ENCODE data around the gene CPE. TPM values are rescaled to one million over a fixed set of nuclear protein-coding genes. Genes with fewer than 3 reads are reported as not detected.

The CPE gene
- total RNA-seq, 1 donor from 2014 or later: 63.6 TPM

DNA sequence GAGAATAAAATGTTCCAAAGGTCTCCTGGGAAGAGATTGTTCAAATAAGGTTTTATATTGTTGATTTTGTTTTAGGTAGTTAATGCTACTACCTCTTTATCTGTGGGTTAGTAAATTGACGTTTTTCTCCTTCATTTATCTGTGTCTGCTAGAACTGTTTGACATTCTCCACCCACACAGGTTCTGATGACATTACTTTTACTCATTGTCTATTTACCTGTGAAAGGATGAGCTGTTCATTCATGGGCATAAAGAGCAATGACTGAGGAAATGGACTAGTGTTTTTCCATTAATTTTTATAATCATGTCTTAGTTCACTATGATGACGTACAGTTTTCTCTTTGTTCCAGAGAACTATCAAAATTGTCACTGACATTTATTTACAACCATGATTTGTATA lies 75.6 kb downstream of the CPE start:
- no peaks in the 10 kb centered on the region for H3K9me3 ChIP-seq
- no peak overlapping the region for H3K27ac ChIP-seq
- H3K4me3 ChIP-seq: no peak overlapping the region
- H3K36me3 ChIP-seq: no peaks in the 10 kb centered on the region
- H3K27me3 ChIP-seq: no peaks in the 10 kb centered on the region
- H3K4me1 ChIP-seq: no peaks in the 10 kb centered on the region
- intact Hi-C loops (cut with DNase I): no loop called here
- TF ChIP-seq, protein P1, sequence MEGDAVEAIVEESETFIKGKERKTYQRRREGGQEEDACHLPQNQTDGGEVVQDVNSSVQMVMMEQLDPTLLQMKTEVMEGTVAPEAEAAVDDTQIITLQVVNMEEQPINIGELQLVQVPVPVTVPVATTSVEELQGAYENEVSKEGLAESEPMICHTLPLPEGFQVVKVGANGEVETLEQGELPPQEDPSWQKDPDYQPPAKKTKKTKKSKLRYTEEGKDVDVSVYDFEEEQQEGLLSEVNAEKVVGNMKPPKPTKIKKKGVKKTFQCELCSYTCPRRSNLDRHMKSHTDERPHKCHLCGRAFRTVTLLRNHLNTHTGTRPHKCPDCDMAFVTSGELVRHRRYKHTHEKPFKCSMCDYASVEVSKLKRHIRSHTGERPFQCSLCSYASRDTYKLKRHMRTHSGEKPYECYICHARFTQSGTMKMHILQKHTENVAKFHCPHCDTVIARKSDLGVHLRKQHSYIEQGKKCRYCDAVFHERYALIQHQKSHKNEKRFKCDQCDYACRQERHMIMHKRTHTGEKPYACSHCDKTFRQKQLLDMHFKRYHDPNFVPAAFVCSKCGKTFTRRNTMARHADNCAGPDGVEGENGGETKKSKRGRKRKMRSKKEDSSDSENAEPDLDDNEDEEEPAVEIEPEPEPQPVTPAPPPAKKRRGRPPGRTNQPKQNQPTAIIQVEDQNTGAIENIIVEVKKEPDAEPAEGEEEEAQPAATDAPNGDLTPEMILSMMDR (IDR thresholded peaks at IDR 0.05): no peak
- no peak for DNase-seq
- no peak for ATAC-seq

DNA sequence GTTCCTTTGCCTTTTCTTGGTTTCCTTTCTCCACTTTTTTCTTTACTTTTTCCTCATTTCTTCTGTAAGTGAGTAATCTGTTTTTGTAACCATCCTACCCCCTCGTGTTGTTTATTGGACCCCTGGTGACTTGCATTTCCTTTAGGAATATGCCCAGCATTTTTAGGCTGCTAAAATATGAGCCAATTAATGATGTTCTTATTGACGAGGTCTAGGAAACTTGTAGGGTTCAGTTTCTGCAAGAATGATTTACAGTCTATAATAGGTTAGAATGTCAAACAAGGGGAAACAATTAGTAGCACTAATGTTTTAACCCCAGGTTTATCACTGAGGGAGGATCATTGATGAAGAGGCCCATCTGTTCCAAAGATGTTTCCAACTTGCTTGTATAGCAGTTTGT lies 79.0 kb downstream of the CPE start:
- Histone ChIP-seq H3K9me3 (no peaks in the 10 kb centered on the region), H3K4me3 (no peak overlapping the region), H3K36me3 (no peaks in the 10 kb centered on the region), H3K4me1 (no peaks in the 10 kb centered on the region), H3K27me3 (no peaks in the 10 kb centered on the region), H3K27ac (no peak overlapping the region)
- no peak for DNase-seq
- ATAC-seq: no peak
- intact Hi-C loops (cut with DNase I): no loop called here
- TF ChIP-seq, protein P1 (IDR thresholded peaks at IDR 0.05): no peak

DNA sequence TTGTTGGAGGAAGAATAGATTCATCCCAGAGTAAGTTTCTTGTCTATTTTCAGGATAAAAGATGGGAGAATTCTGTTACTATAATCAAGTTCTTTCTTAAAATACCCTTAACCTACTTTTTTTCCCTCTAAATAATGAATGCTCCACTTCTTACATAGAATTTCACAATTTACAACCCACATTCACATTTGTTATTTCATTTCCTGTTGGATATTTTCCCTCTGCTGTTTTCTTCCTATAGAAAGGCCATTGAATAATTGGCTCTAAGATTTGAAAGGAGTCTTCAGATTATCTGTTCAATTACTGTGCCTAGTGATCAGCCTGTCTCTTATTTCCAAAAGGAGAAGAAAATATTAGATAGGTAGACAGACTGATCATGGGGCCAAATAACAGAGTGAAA lies 79.7 kb downstream of the CPE start:
- Histone ChIP-seq H3K27me3 (no peaks in the 10 kb centered on the region), H3K36me3 (no peaks in the 10 kb centered on the region), H3K9me3 (no peaks in the 10 kb centered on the region), H3K27ac (no peak overlapping the region), H3K4me3 (no peak overlapping the region), H3K4me1 (no peaks in the 10 kb centered on the region)
- DNase-seq: no peak
- TF ChIP-seq, protein P1 (IDR thresholded peaks at IDR 0.05): no peak
- no peak for ATAC-seq
- intact Hi-C loops (cut with DNase I): no loop called here

DNA sequence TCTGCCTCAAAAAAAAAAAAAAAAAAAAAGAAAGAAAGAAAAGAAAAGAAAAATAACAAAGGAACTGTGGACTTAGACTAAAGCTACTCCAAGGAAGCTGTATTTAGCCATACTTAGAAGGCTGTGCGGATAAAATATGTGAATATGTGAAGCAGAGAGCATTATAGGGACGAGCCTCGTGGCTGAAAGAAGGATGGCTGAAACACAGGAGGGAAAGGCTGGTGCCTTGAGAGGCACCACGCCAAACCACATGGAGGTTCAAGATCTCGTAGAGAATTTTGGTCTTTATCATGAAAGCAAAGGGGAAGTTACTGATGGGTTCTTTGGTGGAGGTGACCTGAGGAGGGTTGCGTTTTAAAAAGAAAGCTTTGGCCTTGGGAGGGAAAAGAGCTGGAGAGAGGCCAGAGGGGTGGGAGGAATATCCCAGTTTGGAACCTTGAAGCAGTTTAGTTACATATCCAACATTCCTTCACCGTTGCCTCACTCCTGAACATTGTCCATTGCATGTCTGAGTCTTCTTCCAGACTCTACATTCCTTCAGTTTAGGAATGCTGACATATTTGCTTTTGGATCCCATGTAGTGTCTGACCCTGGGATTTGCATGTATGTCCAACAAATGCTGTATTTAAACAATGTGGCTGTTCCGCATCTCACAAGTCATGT lies 82.5 kb downstream of the CPE start:
- intact Hi-C loops (cut with DNase I): loop anchor here (10.0 kb wide), 1 partner anchor 336 kb away; no protein-coding TSS in a partner anchor

GRCh38 chr4:165462009-165462408 lies 83.2 kb downstream of the CPE start:
- Histone ChIP-seq H3K36me3 (no peaks in the 10 kb centered on the region), H3K4me3 (no peak overlapping the region), H3K9me3 (no peaks in the 10 kb centered on the region), H3K27me3 (no peaks in the 10 kb centered on the region), H3K27ac (no peak overlapping the region), H3K4me1 (no peaks in the 10 kb centered on the region)
- TF ChIP-seq, protein P1 (IDR thresholded peaks at IDR 0.05): no peak
- ATAC-seq (no peak), DNase-seq (no peak)
- intact Hi-C loops (cut with DNase I): loop anchor here (10.0 kb wide), 1 partner anchor 337 kb away; no protein-coding TSS in a partner anchor

More for the DNA sequence above, 82.5 kb downstream of the CPE start:
- ATAC-seq (peak; percentile 25), DNase-seq (no peak)
- Histone ChIP-seq H3K27me3 (no peaks in the 10 kb centered on the region), H3K27ac (no peak overlapping the region), H3K4me1 (no peaks in the 10 kb centered on the region), H3K9me3 (no peaks in the 10 kb centered on the region), H3K4me3 (no peak overlapping the region), H3K36me3 (no peaks in the 10 kb centered on the region)
- TF ChIP-seq, protein P1 (IDR thresholded peaks at IDR 0.05): no peak
